Measurements from ENCODE around the gene NPR2. TPM values are rescaled to one million over a fixed set of nuclear protein-coding genes. Genes with fewer than 3 reads are reported as not detected.

NPR2 gene
- total and polyA plus RNA-seq, 2 donors (not counting 3 experiments of a cell fraction or from before 2014, with no cell fraction given): 16.4 to 25.6 TPM

DNA sequence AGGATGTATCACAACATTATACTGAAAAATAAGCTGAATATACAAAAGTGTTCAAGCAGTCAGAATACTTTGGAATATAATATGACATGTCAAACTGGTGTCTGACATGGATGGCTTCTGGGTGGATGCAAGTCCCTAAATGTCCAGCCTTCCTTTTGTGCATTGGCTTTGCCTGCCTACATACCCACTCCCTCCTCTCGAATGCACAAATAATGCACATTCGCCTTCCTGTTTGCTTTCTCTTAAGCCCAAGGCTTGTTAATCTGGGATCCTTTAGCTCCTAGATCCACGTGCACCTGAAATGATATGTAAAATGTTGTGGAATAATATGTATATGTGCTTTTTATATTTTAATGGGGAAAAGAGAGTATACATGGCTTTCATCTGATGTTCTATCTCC is 12.9 kb upstream of the NPR2 start:
- dilution Hi-C loops (cut with MboI; ENCODE audit: extremely low pct_ligation_motif_present, low sequenced_read_pairs) (no loop called here), intact Hi-C loops (cut with micrococcal nuclease) (no loop called here)
- TF ChIP-seq JUN (IDR thresholded peaks at IDR 0.05; ENCODE audit: borderline replicate concordance, insufficient read depth, insufficient read length, low read depth) (no peak), FOS (IDR thresholded peaks at IDR 0.05; ENCODE audit: borderline replicate concordance, insufficient read depth, low read length) (no peak), POLR2A (IDR thresholded peaks at IDR 0.05; ENCODE audit: low read depth, low read length) (no peak), POLR2AphosphoS5 (IDR thresholded peaks at IDR 0.05; ENCODE audit: insufficient read depth, low read depth, low read length) (no peak), EZH2 (IDR thresholded peaks at IDR 0.05; ENCODE audit: borderline replicate concordance, low read depth, low read length, severe bottlenecking) (no peak), CTCF (IDR thresholded peaks at IDR 0.05; ENCODE audit: extremely low read depth in 1 of 2, insufficient read depth in 1 of 2, low read depth in 1 of 2, low read length in 2 of 2) (no peak), GATA2 (IDR thresholded peaks at IDR 0.05; ENCODE audit: insufficient read depth, insufficient read length, low read depth, low read length) (no peak), MYC (IDR thresholded peaks at IDR 0.05; ENCODE audit: low read depth, low read length) (no peak)
- TF ChIP-seq, protein P1, sequence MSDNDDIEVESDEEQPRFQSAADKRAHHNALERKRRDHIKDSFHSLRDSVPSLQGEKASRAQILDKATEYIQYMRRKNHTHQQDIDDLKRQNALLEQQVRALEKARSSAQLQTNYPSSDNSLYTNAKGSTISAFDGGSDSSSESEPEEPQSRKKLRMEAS (IDR thresholded peaks at IDR 0.05; ENCODE audit: insufficient read depth, insufficient read length): no peak
- POLR2A ChIA-PET: interaction anchor here (0.5 kb wide), 1 partner anchor 25 kb away, joined by 3 read pairs; no protein-coding TSS in a partner anchor
- BruUV-seq (replicated peaks): no TSS peak
- H3K79me2 ChIP-seq (ENCODE audit: control insufficient read depth, insufficient read depth, low read length): no peaks in the 10 kb centered on the region
- no peaks in the 10 kb centered on the region for H3K9me1 ChIP-seq (replicated peaks; ENCODE audit: control insufficient read depth, extremely low read depth, insufficient read depth, low read length)
- no peak overlapping the region for H3K4me2 ChIP-seq (ENCODE audit: insufficient read depth, low read length)
- H4K20me1 ChIP-seq (replicated peaks; ENCODE audit: control insufficient read depth, extremely low read depth, insufficient read depth, low read length): no peaks in the 10 kb centered on the region
- H3K4me1 ChIP-seq (ENCODE audit: control insufficient read depth, extremely low read depth, insufficient read depth, low read length): peaks cover 14% of the 10 kb centered on the region
- H3K27me3 ChIP-seq (ENCODE audit: control insufficient read depth in 2 of 2, insufficient read depth in 2 of 2, low read length in 2 of 2): no peaks in the 10 kb centered on the region
- no peak for DNase-seq (ENCODE audit: low read depth, low spot score)
- H3K27ac ChIP-seq (ENCODE audit: insufficient read depth, low read depth, low read length): no peak overlapping the region
- H3K9me3 ChIP-seq (replicated peaks; ENCODE audit: control insufficient read depth, insufficient read depth, low read length): no peaks in the 10 kb centered on the region
- no peak overlapping the region for H3K4me3 ChIP-seq (replicated peaks in 1 of 3; ENCODE audit: insufficient read depth in 1 of 3, low read depth in 1 of 3, low read length in 3 of 3)
- no peak for FAIRE-seq
- no peaks in the 10 kb centered on the region for H3K36me3 ChIP-seq (ENCODE audit: control insufficient read depth in 2 of 2, extremely low read depth in 1 of 2, insufficient read depth in 2 of 2, low read length in 2 of 2)
- no peak overlapping the region for H3K9ac ChIP-seq (replicated peaks; ENCODE audit: extremely low read depth, insufficient read depth, low read length)
- CTCF ChIA-PET: interaction anchor here (1.3 to 2.0 kb wide), 4 partner anchors 10 to 104 kb away, joined by 3 to 6 read pairs (median 6); no protein-coding TSS in a partner anchor
- H2AFZ ChIP-seq (ENCODE audit: low read depth, low read length): no peak overlapping the region
